Mesenchymal stem cell (in vitro differentiated cells and primary cell): Measurements from ENCODE around the gene FOXN3.

Experiments used
- DNase-seq: peaks from one replicate; pipeline ENCODE4 v3.0.0-alpha.2; 2013
- H2AFZ ChIP-seq: one replicate; pipeline ENCODE4 v1.6.1; 2013; ENCODE audit warnings: low read depth, mild to moderate bottlenecking, control low read depth, inconsistent platforms, low read length, moderate library complexity
- H2AK5ac ChIP-seq: 2 replicates; pipeline ENCODE4 v1.6.1; 2013; ENCODE audit warnings: low read length, moderate library complexity, mild to moderate bottlenecking, inconsistent platforms; ENCODE audit not compliant: severe bottlenecking
- H2BK120ac ChIP-seq: one replicate; pipeline ENCODE4 v1.6.1; 2013; ENCODE audit warnings: low read depth, mild to moderate bottlenecking, inconsistent platforms, low read length, moderate library complexity
- H2BK12ac ChIP-seq, 2 experiments: one replicate each; pipeline ENCODE4 v1.6.1; 2013; ENCODE audit warnings: inconsistent platforms in 2 of 2, low read length in 2 of 2, mild to moderate bottlenecking in 2 of 2, moderate library complexity in 2 of 2, control low read depth in 1 of 2
- H2BK15ac ChIP-seq: one replicate; pipeline ENCODE4 v1.6.1; 2013; ENCODE audit warnings: mild to moderate bottlenecking, low read depth, inconsistent platforms; ENCODE audit not compliant: poor library complexity, severe bottlenecking
- H2BK5ac ChIP-seq: 2 replicates; pipeline ENCODE4 v1.6.1; 2013; ENCODE audit warnings: low read depth, mild to moderate bottlenecking, low read length, control low read depth, inconsistent platforms; ENCODE audit not compliant: poor library complexity, severe bottlenecking
- H3K14ac ChIP-seq, 2 experiments: one replicate each; pipeline ENCODE4 v1.6.1; 2013; ENCODE audit warnings: inconsistent platforms in 2 of 2, low read length in 2 of 2, control low read depth in 1 of 2, mild to moderate bottlenecking in 1 of 2, moderate library complexity in 1 of 2
- H3K18ac ChIP-seq, 2 experiments: one replicate each; pipeline ENCODE4 v1.6.1; 2013; ENCODE audit warnings: inconsistent platforms in 2 of 2, low read length in 2 of 2, control low read depth in 1 of 2, low read depth in 1 of 2, mild to moderate bottlenecking in 1 of 2
- H3K23ac ChIP-seq, 2 experiments: one replicate each; pipeline ENCODE4 v1.6.1; 2013; ENCODE audit warnings: inconsistent platforms in 2 of 2, low read length in 2 of 2, mild to moderate bottlenecking in 2 of 2, moderate library complexity in 2 of 2, control low read depth in 1 of 2
- H3K27ac ChIP-seq: 2 replicates; pipeline ENCODE4 v1.5.1; 2013; ENCODE audit warnings: mild to moderate bottlenecking, moderate library complexity, low read length, control low read depth, inconsistent platforms; ENCODE audit not compliant: poor library complexity, severe bottlenecking
- H3K27me3 ChIP-seq, 2 experiments: 2 replicates each; pipeline versions ENCODE4 v1.6.1 to v1.7.0; 2013; ENCODE audit warnings: low read length in 2 of 2, mild to moderate bottlenecking in 2 of 2, moderate library complexity in 2 of 2, control low read depth in 1 of 2, inconsistent platforms in 1 of 2; ENCODE audit not compliant: control insufficient read depth in 1 of 2, insufficient read depth in 1 of 2
- H3K36me3 ChIP-seq, 2 experiments: 2 replicates each; pipeline versions ENCODE4 v1.6.1 to v1.7.0; 2013; ENCODE audit warnings: low read length in 2 of 2, control low read depth in 1 of 2, inconsistent platforms in 1 of 2, low read depth in 1 of 2, mild to moderate bottlenecking in 1 of 2; ENCODE audit not compliant: insufficient read depth in 2 of 2, control insufficient read depth in 1 of 2
- H3K4ac ChIP-seq, 2 experiments: one replicate each; pipeline ENCODE4 v1.6.1; 2013; ENCODE audit warnings: inconsistent platforms in 2 of 2, low read length in 2 of 2, mild to moderate bottlenecking in 2 of 2, moderate library complexity in 2 of 2, control low read depth in 1 of 2, low read depth in 1 of 2
- H3K4me1 ChIP-seq: 2 replicates; pipeline ENCODE4 v1.6.1; 2013; ENCODE audit warnings: low read depth, low read length, control low read depth; ENCODE audit not compliant: control insufficient read depth, insufficient read depth
- H3K4me2 ChIP-seq: 2 replicates; pipeline ENCODE4 v1.6.1; 2013; ENCODE audit warnings: low read length, mild to moderate bottlenecking, inconsistent platforms; ENCODE audit not compliant: poor library complexity, severe bottlenecking
- H3K4me3 ChIP-seq, 2 experiments: 2 replicates each; pipeline versions ENCODE4 v1.5.1 to v1.7.0; 2013; ENCODE audit warnings: low read length in 2 of 2, mild to moderate bottlenecking in 2 of 2, control low read depth in 1 of 2, low read depth in 1 of 2; ENCODE audit not compliant: insufficient read depth in 1 of 2
- H3K79me1 ChIP-seq: replicated peaks from 2 replicates; pipeline ENCODE4 v1.6.1; 2013; ENCODE audit warnings: mild to moderate bottlenecking, control low read depth, low read length, inconsistent platforms; ENCODE audit not compliant: poor library complexity, severe bottlenecking
- H3K9ac ChIP-seq: 2 replicates; pipeline ENCODE4 v1.7.0; 2013; ENCODE audit warnings: mild to moderate bottlenecking, low read length, moderate library complexity
- H3K9me3 ChIP-seq: 2 replicates; pipeline ENCODE4 v1.7.0; 2013; ENCODE audit warnings: mild to moderate bottlenecking, low read length; ENCODE audit not compliant: control insufficient read depth
- H4K8ac ChIP-seq: one replicate; pipeline ENCODE4 v1.6.1; 2013; ENCODE audit warnings: inconsistent platforms, mild to moderate bottlenecking, low read length, moderate library complexity
- H4K91ac ChIP-seq: one replicate; pipeline ENCODE4 v1.6.1; 2013; ENCODE audit warnings: mild to moderate bottlenecking, low read length, inconsistent platforms
- WGBS: methylation state at CpG from one replicate; pipeline ENCODE4 v1.1.7; 2013; ENCODE audit warnings: mixed read lengths; 5-methylcytosine and 5-hydroxymethylcytosine counted together

Gene FOXN3

DNA sequence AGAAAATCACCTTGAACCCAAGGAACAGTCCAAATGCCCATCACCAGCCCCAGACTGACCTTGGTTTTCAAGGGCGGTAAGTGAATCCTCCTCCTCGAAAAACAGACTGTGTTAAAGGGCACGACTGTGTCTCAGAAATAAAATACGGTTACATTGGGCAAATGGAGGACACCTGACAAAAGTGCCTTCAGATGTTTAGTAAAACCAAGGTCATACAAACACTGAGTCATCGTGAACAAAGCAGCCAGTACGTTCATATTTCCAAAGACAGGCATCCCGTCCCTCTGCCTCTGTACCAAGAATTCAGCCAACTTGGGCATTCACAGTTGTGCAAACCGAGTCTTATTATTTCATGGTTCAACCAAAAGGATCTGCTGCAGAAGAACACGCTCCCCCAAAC lies 25.9 kb downstream of the FOXN3 start:
- no peak overlapping the region for H3K23ac ChIP-seq
- peaks cover 0 to 8% of the 10 kb centered on the region in 2 experiments for H3K36me3 ChIP-seq
- H3K4me1 ChIP-seq, result peaks cover 6% of the 10 kb centered on the region
- H4K91ac ChIP-seq, result no peak overlapping the region
- H3K9me3 ChIP-seq, result no peaks in the 10 kb centered on the region
- H3K27me3 ChIP-seq, result no peaks in the 10 kb centered on the region
- H3K9ac ChIP-seq, result no peak overlapping the region
- H3K4me3 ChIP-seq, result no peak overlapping the region
- no peak overlapping the region for H2AK5ac ChIP-seq
- H4K8ac ChIP-seq, result no peak overlapping the region
- peaks cover 51% of the 10 kb centered on the region for H3K79me1 ChIP-seq
- DNase-seq, result no peak
- no peak overlapping the region for H2BK120ac ChIP-seq
- H2BK15ac ChIP-seq, result no peak overlapping the region
- 85% methylated on average over 9 of the region's 9 CpGs for WGBS
- no peak overlapping the region for H2BK12ac ChIP-seq
- H3K4ac ChIP-seq, result no peak overlapping the region
- H2BK5ac ChIP-seq, result no peak overlapping the region
- H3K14ac ChIP-seq, result no peak overlapping the region
- H3K27ac ChIP-seq, result no peak overlapping the region
- H3K18ac ChIP-seq, result no peak overlapping the region
- no peak overlapping the region for H3K4me2 ChIP-seq
- no peak overlapping the region for H2AFZ ChIP-seq

DNA sequence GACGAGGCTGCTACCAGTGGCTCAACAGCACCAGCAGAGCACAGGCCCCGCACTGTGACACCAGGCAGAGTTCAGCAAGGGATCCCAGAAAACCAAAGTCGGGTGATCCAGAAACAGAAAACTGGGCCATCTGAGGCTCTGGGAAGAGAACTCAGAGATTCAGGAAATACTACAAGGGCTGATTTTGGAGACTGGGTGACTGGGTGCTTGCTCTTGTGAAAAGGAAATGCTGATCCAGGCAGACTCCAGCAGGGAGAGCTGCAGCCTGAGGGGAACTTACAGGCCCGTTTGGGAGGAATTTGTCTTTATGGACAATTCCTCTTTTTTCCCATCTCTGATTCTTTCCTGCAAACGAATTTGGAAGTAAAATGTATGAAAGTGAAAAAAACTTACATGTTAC lies 28.2 kb downstream of the FOXN3 start:
- Histone ChIP-seq H2BK120ac (no peak overlapping the region), H2AFZ (no peak overlapping the region), H3K4me1 (peaks cover 6% of the 10 kb centered on the region), H3K27me3 (no peaks in the 10 kb centered on the region), H3K4me2 (no peak overlapping the region), H3K27ac (no peak overlapping the region), H2BK15ac (no peak overlapping the region), H3K9me3 (no peaks in the 10 kb centered on the region), H3K9ac (no peak overlapping the region), H3K36me3 (peaks cover 0 to 8% of the 10 kb centered on the region in 2 experiments), H4K91ac (no peak overlapping the region), H3K14ac (no peak overlapping the region), H2AK5ac (no peak overlapping the region), H3K18ac (no peak overlapping the region), H3K23ac (no peak overlapping the region), H3K4me3 (no peak overlapping the region), H4K8ac (no peak overlapping the region), H3K79me1 (peaks cover 46% of the 10 kb centered on the region), H3K4ac (no peak overlapping the region), H2BK12ac (no peak overlapping the region), H2BK5ac (no peak overlapping the region)
- no peak for DNase-seq
- WGBS, result 92% methylated on average over 3 of the region's 5 CpGs

DNA sequence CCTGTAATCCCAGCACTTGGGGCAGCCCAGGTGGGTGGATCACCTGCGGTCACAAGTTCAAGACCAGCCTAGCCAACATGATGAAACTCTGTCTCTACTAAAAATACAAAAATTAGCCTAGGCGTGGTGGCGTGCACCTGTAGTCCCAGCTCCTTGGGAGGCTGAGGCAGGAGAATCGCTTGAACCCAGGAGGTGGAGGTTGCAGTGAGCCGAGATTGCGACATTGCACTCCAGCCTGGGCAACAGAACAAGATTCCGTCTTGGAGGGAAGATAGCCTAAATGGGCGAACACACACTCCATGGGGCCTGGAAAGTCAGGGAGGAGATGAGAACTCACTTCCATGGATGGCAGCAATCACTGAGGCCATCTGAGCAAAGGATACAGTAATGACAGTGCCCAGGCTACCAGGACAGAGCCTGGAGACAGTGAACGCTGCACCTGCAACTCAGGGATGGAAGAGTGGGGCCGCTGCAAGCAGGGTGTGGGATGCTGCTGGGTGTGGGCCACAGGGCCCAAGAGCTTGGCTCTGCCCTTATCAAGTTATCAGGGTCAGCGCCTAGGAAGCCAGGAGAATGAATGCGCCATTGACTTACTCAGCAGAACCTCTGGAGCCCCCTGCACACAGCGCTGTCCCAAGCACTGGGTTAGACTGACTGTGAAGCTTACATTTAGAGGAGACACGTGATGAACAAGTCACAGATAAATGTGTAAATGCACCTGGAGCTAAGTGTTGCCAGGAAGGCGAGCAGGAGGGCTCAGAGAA lies 28.9 kb downstream of the FOXN3 start:
- Histone ChIP-seq H4K91ac (no peak overlapping the region), H3K9me3 (no peaks in the 10 kb centered on the region), H2AK5ac (no peak overlapping the region), H3K79me1 (peaks cover 42% of the 10 kb centered on the region), H3K27me3 (no peaks in the 10 kb centered on the region), H2BK5ac (no peak overlapping the region), H2BK120ac (no peak overlapping the region), H4K8ac (no peak overlapping the region), H3K18ac (no peak overlapping the region), H3K9ac (no peak overlapping the region), H2BK15ac (no peak overlapping the region), H3K36me3 (peaks cover 0 to 8% of the 10 kb centered on the region in 2 experiments), H3K4me2 (no peak overlapping the region), H3K27ac (no peak overlapping the region), H3K4me3 (no peak overlapping the region), H3K14ac (no peak overlapping the region), H3K23ac (no peak overlapping the region), H2BK12ac (no peak overlapping the region), H2AFZ (no peak overlapping the region), H3K4ac (no peak overlapping the region), H3K4me1 (peaks cover 5% of the 10 kb centered on the region)
- 97% methylated on average over 15 of the region's 15 CpGs for WGBS
- DNase-seq, result no peak

DNA sequence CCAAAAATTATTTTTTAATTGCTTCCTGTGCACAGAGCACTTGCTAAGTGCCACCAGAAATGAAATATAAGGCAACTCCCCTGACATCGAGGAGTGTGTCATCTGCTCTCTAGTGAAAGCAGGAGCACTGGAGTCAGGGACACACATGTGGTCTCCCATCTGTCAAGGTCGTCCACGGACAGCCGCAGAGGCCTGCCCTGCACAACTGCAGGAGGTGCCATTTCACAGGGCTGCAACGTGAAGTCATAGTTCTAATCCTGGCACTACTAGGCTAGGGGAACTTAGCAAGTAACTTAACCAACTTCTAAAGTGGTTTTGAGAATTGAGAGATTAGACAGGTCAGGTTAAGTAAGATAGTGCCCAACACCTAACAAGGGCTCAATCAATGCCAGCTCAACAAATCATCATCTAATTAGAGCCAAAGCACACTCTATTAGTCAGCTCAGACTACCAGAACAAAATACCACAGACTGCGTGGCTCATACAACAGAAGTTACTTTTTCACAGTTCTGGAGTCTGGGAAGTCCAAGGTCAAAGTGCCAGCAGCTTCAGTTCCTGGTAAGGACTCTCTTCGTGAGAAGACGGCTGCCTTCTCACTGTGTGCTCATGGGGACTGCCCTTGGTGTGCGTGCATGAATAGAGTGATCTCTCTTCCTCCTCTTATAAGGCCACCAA lies 30.7 kb downstream of the FOXN3 start:
- no peak overlapping the region for H2AFZ ChIP-seq
- H3K79me1 ChIP-seq, result peaks cover 43% of the 10 kb centered on the region
- H2AK5ac ChIP-seq, result no peak overlapping the region
- H3K4ac ChIP-seq, result no peak overlapping the region
- H3K27ac ChIP-seq, result no peak overlapping the region
- no peak overlapping the region for H4K91ac ChIP-seq
- DNase-seq, result peak; percentile 53
- no peak overlapping the region for H2BK12ac ChIP-seq
- H3K9me3 ChIP-seq, result no peaks in the 10 kb centered on the region
- no peak overlapping the region for H2BK15ac ChIP-seq
- peaks cover 2% of the 10 kb centered on the region for H3K4me1 ChIP-seq
- H3K14ac ChIP-seq, result no peak overlapping the region
- 80% methylated on average over 9 of the region's 9 CpGs for WGBS
- H4K8ac ChIP-seq, result no peak overlapping the region
- no peak overlapping the region for H3K18ac ChIP-seq
- H3K23ac ChIP-seq, result no peak overlapping the region
- no peak overlapping the region for H3K9ac ChIP-seq
- no peak overlapping the region for H3K4me2 ChIP-seq
- no peaks in the 10 kb centered on the region for H3K27me3 ChIP-seq
- peaks cover 0 to 13% of the 10 kb centered on the region in 2 experiments for H3K36me3 ChIP-seq
- no peak overlapping the region for H2BK120ac ChIP-seq
- no peak overlapping the region for H3K4me3 ChIP-seq
- no peak overlapping the region for H2BK5ac ChIP-seq
